Measurements from ENCODE around the gene DPP10.

- TF ChIP-seq POLR2A (IDR thresholded peaks at IDR 0.05; ENCODE audit: low read depth, low read length) (no peak), POLR2AphosphoS5 (IDR thresholded peaks at IDR 0.05; ENCODE audit: low read depth, low read length) (no peak)
Measured at GRCh38 chr2:115606350-115606749, 1163.9 kb downstream of the DPP10 start.
